GM12878 (cell line): ENCODE measurements around the gene FAM222B. TPM values are rescaled to one million over a fixed set of nuclear protein-coding genes. Genes with fewer than 3 reads are reported as not detected.
A peak's percentile ranks its signal among the peaks of the same experiment; 100 is the strongest.

ENCODE experiments used
- CBX3 ChIP-seq: fragments of 200-600 bp; sonication (generic); IDR thresholded peaks from 2 replicates; pipeline ENCODE4 v1.6.1; 2016; ENCODE audit warnings: low read depth, borderline replicate concordance
- CHD2 ChIP-seq: IDR thresholded peaks from 2 replicates; pipeline ENCODE4 v1.6.1; 2011; ENCODE audit warnings: low read depth, low read length, improper control_type of control experiment, borderline replicate concordance
- CREM ChIP-seq: IDR thresholded peaks from 2 replicates; pipeline ENCODE4 v1.6.1; 2014; ENCODE audit warnings: antibody characterized with exemption, low read depth
- CTCF ChIP-seq, 3 experiments: IDR thresholded peaks in 2 of 3; conservative IDR thresholded peaks in 1 of 3; 2 replicates each; pipeline ENCODE4 v1.5.1; 2011; ENCODE audit warnings: low read depth in 3 of 3, low read length in 3 of 3, mild to moderate bottlenecking in 3 of 3, control low read depth in 2 of 3, moderate library complexity in 2 of 3, inconsistent platforms in 1 of 3, mixed read lengths in 1 of 3; ENCODE audit not compliant: control insufficient read depth in 2 of 3, insufficient read depth in 1 of 3; ENCODE audit errors: extremely low read depth in 1 of 3
- EED ChIP-seq: sonication (generic); IDR thresholded peaks from 2 replicates; pipeline ENCODE4 v1.6.1; 2016; ENCODE audit warnings: antibody characterized with exemption, low read depth
- EZH2 ChIP-seq: IDR thresholded peaks from 2 replicates; pipeline ENCODE4 v1.6.1; 2012; ENCODE audit warnings: low read depth, mild to moderate bottlenecking, control low read depth, inconsistent platforms, low read length, borderline replicate concordance; ENCODE audit not compliant: control insufficient read depth
- GATAD2B ChIP-seq: fragments of 450-650 bp; conservative IDR thresholded peaks from 2 replicates; pipeline ENCODE4 v1.6.1; 2017; ENCODE audit warnings: low read depth, mild to moderate bottlenecking, moderate library complexity
- IRF4 ChIP-seq: IDR thresholded peaks from 2 replicates; pipeline ENCODE4 v1.6.1; 2011; ENCODE audit warnings: low read depth, low read length
- LARP7 ChIP-seq: fragments of 450-650 bp; IDR thresholded peaks from 2 replicates; pipeline ENCODE4 v1.6.1; 2017; ENCODE audit warnings: mild to moderate bottlenecking
- MTA2 ChIP-seq: fragments of 450-650 bp; IDR thresholded peaks from 2 replicates; pipeline ENCODE4 v1.6.1; 2016; ENCODE audit warnings: low read depth, mild to moderate bottlenecking, moderate library complexity
- MTA3 ChIP-seq: IDR thresholded peaks from 2 replicates; pipeline ENCODE4 v1.6.1; 2012; ENCODE audit warnings: low read length, inconsistent platforms, borderline replicate concordance
- NFYA ChIP-seq: IDR thresholded peaks from 2 replicates; pipeline ENCODE4 v1.6.1; 2011; ENCODE audit warnings: low read depth, mild to moderate bottlenecking, low read length, improper control_type of control experiment, borderline replicate concordance
- PBX3 ChIP-seq: IDR thresholded peaks from 2 replicates; pipeline ENCODE4 v1.6.1; 2011; ENCODE audit warnings: mild to moderate bottlenecking, low read depth, low read length, moderate library complexity; ENCODE audit not compliant: insufficient replicate concordance
- POLR2A ChIP-seq: IDR thresholded peaks from 2 replicates; pipeline ENCODE4 v1.6.1; 2011; ENCODE audit warnings: low read depth, mild to moderate bottlenecking, low read length
- RBBP5 ChIP-seq: fragments of 200-600 bp; sonication (generic); conservative IDR thresholded peaks from 2 replicates; pipeline ENCODE4 v1.6.1; 2016
- RELA ChIP-seq: fragments of 450-650 bp; IDR thresholded peaks from 2 replicates; pipeline ENCODE4 v1.8.0; 2014; ENCODE audit warnings: borderline replicate concordance; ENCODE audit not compliant: partially characterized antibody
- SMAD1 ChIP-seq: fragments of 450-650 bp; IDR thresholded peaks from 2 replicates; pipeline ENCODE4 v1.6.1; 2018; ENCODE audit warnings: mild to moderate bottlenecking, low read depth; ENCODE audit not compliant: partially characterized antibody
- SMC3 ChIP-seq: IDR thresholded peaks from 2 replicates; pipeline ENCODE4 v1.6.1; 2011; ENCODE audit warnings: low read length, improper control_type of control experiment, borderline replicate concordance
- SP1 ChIP-seq: IDR thresholded peaks from one replicate; pipeline ENCODE4 v1.6.1; 2011; ENCODE audit warnings: low read depth, low read length
- SREBF1 ChIP-seq: IDR thresholded peaks from 2 replicates; pipeline ENCODE4 v1.6.1; 2012; ENCODE audit warnings: mild to moderate bottlenecking, low read length
- SREBF2 ChIP-seq: IDR thresholded peaks from 2 replicates; pipeline ENCODE4 v1.6.1; 2012; ENCODE audit warnings: mild to moderate bottlenecking, low read length
- STAT3 ChIP-seq: IDR thresholded peaks from 2 replicates; pipeline ENCODE4 v1.6.1; 2011; ENCODE audit warnings: low read depth, low read length, improper control_type of control experiment
- TAF1 ChIP-seq: IDR thresholded peaks from 2 replicates; pipeline ENCODE4 v1.6.1; 2011; ENCODE audit warnings: mild to moderate bottlenecking, low read depth, low read length, borderline replicate concordance
- polyA plus RNA-seq, 11 experiments: library from polyadenylated mRNA; depleted of rRNA in 4 of 11; unstranded in 6 of 11; stranded (reverse) in 5 of 11; fragments of >200 nt; fragmentation: Nextera tagmentation in 4 of 11; fragmentation: Illumina TruSeq in 1 of 11; extraction: Ambion mirVana in 4 of 11; extraction: Trizol in 1 of 11; gene quantifications; 1 replicate in 1 of 11; 2 replicates in 10 of 11; pipeline versions ENCODE4 v1.2.1 to v1.2.3, GENCODE V29; 2011 to 2016; ENCODE audit warnings: inconsistent platforms in 2 of 11, missing spikeins in 2 of 11, low read depth in 1 of 11
- total RNA-seq, 4 experiments: library from RNA; depleted of rRNA in 3 of 4; stranded (reverse); fragments of >200 nt in 3 of 4; fragmentation: Illumina TruSeq in 1 of 4; extraction: Trizol in 1 of 4; gene quantifications; 2 replicates each; pipeline versions ENCODE4 v1.2.1 to v1.2.3, GENCODE V29; 2013 to 2021
- TF ChIP-seq, protein P1 (sequence below): fragments of 450-650 bp; formaldehyde crosslinking; IDR thresholded peaks from 2 replicates; pipeline ENCODE4 v1.4.0; 2022; ENCODE audit warnings: mild to moderate bottlenecking, moderate library complexity
- TF ChIP-seq, protein P2 (sequence below): fragments of 450-650 bp; conservative IDR thresholded peaks from 2 replicates; pipeline ENCODE4 v1.6.1; 2017; ENCODE audit warnings: mild to moderate bottlenecking, moderate library complexity

The FAM222B gene
- total and polyA plus RNA-seq, 10 of the 15 experiments (the other 5 are each of a cell fraction or from before 2014, with no cell fraction given), result 2.8 to 18.3 (median 6.4) TPM

GRCh38 chr17:28719021-28719433, 123.6 kb downstream of the FAM222B start (continued):
- TF ChIP-seq RBBP5 (no peak), RELA (no peak), EED (no peak), IRF4 (no peak), SREBF2 (no peak), LARP7 (peak; percentile 56; the same call in 1 of the 2 replicates), STAT3 (no peak), MTA3 (no peak), SREBF1 (no peak), SP1 (no peak), TAF1 (no peak), GATAD2B (0 out of 2 replicates have a peak, but pooled peaks have one; percentile 34), CBX3 (no peak), POLR2A (no peak), MTA2 (0 out of 2 replicates have a peak, but pooled peaks have one; percentile 9), PBX3 (no peak), SMAD1 (no peak), SMC3 (no peak), CREM (no peak), EZH2 (no peak), CTCF (IDR thresholded peaks at IDR 0.05 in 2 of 3, conservative IDR thresholded peaks at IDR 0.05 in 1 of 3; ENCODE audit: control insufficient read depth in 2 of 3, extremely low read depth in 1 of 3, insufficient read depth in 1 of 3, low read depth in 3 of 3, low read length in 3 of 3) (no peak), CHD2 (no peak), NFYA (no peak)
- TF ChIP-seq, protein P1, sequence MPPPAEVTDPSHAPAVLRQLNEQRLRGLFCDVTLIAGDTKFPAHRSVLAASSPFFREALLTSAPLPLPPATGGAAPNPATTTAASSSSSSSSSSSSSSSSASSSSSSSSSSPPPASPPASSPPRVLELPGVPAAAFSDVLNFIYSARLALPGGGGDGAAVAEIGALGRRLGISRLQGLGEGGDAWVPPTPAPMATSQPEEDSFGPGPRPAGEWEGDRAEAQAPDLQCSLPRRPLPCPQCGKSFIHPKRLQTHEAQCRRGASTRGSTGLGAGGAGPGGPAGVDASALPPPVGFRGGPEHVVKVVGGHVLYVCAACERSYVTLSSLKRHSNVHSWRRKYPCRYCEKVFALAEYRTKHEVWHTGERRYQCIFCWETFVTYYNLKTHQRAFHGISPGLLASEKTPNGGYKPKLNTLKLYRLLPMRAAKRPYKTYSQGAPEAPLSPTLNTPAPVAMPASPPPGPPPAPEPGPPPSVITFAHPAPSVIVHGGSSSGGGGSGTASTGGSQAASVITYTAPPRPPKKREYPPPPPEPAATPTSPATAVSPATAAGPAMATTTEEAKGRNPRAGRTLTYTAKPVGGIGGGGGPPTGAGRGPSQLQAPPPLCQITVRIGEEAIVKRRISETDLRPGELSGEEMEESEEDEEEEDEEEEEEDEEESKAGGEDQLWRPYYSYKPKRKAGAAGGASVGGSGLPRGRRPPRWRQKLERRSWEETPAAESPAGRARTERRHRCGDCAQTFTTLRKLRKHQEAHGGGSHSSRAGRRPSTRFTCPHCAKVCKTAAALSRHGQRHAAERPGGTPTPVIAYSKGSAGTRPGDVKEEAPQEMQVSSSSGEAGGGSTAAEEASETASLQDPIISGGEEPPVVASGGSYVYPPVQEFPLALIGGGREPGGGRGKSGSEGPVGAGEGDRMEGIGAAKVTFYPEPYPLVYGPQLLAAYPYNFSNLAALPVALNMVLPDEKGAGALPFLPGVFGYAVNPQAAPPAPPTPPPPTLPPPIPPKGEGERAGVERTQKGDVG, result no peak
- TF ChIP-seq, protein P2, sequence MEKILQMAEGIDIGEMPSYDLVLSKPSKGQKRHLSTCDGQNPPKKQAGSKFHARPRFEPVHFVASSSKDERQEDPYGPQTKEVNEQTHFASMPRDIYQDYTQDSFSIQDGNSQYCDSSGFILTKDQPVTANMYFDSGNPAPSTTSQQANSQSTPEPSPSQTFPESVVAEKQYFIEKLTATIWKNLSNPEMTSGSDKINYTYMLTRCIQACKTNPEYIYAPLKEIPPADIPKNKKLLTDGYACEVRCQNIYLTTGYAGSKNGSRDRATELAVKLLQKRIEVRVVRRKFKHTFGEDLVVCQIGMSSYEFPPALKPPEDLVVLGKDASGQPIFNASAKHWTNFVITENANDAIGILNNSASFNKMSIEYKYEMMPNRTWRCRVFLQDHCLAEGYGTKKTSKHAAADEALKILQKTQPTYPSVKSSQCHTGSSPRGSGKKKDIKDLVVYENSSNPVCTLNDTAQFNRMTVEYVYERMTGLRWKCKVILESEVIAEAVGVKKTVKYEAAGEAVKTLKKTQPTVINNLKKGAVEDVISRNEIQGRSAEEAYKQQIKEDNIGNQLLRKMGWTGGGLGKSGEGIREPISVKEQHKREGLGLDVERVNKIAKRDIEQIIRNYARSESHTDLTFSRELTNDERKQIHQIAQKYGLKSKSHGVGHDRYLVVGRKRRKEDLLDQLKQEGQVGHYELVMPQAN, result 0 out of 2 replicates have a peak, but pooled peaks have one; percentile 38
- TF ChIP-seq, all 136 proteins: peak for 5
